ENCODE results near the gene ZNF282. TPM values are rescaled to one million over a fixed set of nuclear protein-coding genes. Genes with fewer than 3 reads are reported as not detected.
A peak's percentile ranks its signal among the peaks of the same experiment; 100 is the strongest.
"Not testable (repeated sequence)": the region's sequence is repeated elsewhere in the genome, so short reads cannot be mapped to it uniquely, and the experiment has no call there.

Gene ZNF282
- total RNA-seq, 1 donor from 2014 or later = 24.5 TPM

- Mint-ChIP-seq H3K27ac (ENCODE audit: unreplicated experiment) (no peak overlapping the region), H3K9me3 (ENCODE audit: low read depth) (no peaks in the 10 kb centered on the region), H3K36me3 (ENCODE audit: low read depth) (peaks cover 16% of the 10 kb centered on the region), H3K4me3 (ENCODE audit: unreplicated experiment) (no peak overlapping the region), H3K27me3 (ENCODE audit: low read depth) (no peaks in the 10 kb centered on the region), H3K4me1 (ENCODE audit: low read depth) (peaks cover 8% of the 10 kb centered on the region)
- no peak for TF ChIP-seq CTCF (IDR thresholded peaks at IDR 0.05)
- DNase-seq (ENCODE audit: low spot score) = peak; percentile 92
Measured at GRCh38 chr7:149224352-149224751, 29.0 kb downstream of the ZNF282 start.

GRCh38 chr7:149225106-149225505 is 29.8 kb downstream of the ZNF282 start:
- no peak for TF ChIP-seq CTCF (IDR thresholded peaks at IDR 0.05)
- H3K4me3 Mint-ChIP-seq (ENCODE audit: unreplicated experiment) = no peak overlapping the region
- H3K4me1 Mint-ChIP-seq (ENCODE audit: low read depth) = peaks cover 3% of the 10 kb centered on the region
- H3K9me3 Mint-ChIP-seq (ENCODE audit: low read depth) = no peaks in the 10 kb centered on the region
- no peak overlapping the region for H3K27ac Mint-ChIP-seq (ENCODE audit: unreplicated experiment)
- H3K27me3 Mint-ChIP-seq (ENCODE audit: low read depth) = no peaks in the 10 kb centered on the region
- peaks cover 13% of the 10 kb centered on the region for H3K36me3 Mint-ChIP-seq (ENCODE audit: low read depth)
- no peak for DNase-seq (ENCODE audit: low spot score)

DNA sequence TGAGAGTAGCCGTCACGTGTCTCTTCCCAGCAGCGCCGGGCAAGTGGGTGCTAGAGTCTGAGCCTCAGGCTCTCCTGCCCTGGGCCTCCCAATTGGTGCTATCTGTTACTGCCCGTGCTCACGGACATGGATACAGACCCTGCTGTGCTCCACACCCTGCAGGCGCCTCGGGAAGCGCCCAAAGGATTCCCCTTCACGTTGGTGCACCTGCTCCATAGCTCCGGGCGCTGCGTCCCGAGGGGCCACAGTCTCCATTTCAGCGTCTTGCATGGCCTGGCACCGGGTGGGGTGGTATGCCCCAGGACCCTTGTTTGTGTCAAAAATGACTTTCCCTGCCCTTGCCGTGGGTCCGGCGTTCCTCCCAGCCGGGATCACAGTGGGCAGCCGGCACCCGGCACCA is 30.3 kb downstream of the ZNF282 start:
- no peak for DNase-seq (ENCODE audit: low spot score)
- H3K4me3 Mint-ChIP-seq (ENCODE audit: unreplicated experiment) = no peak overlapping the region
- peaks cover 11% of the 10 kb centered on the region for H3K36me3 Mint-ChIP-seq (ENCODE audit: low read depth)
- H3K27me3 Mint-ChIP-seq (ENCODE audit: low read depth) = no peaks in the 10 kb centered on the region
- H3K4me1 Mint-ChIP-seq (ENCODE audit: low read depth) = no peaks in the 10 kb centered on the region
- no peak overlapping the region for H3K27ac Mint-ChIP-seq (ENCODE audit: unreplicated experiment)
- no peak for TF ChIP-seq CTCF (IDR thresholded peaks at IDR 0.05)
- H3K9me3 Mint-ChIP-seq (ENCODE audit: low read depth) = no peaks in the 10 kb centered on the region

GRCh38 chr7:149226366-149226765 is 31.0 kb downstream of the ZNF282 start:
- DNase-seq (ENCODE audit: low spot score); H3K36me3 Mint-ChIP-seq (ENCODE audit: low read depth); H3K27ac Mint-ChIP-seq (ENCODE audit: unreplicated experiment); H3K27me3 Mint-ChIP-seq (ENCODE audit: low read depth); H3K4me3 Mint-ChIP-seq (ENCODE audit: unreplicated experiment); H3K9me3 Mint-ChIP-seq (ENCODE audit: low read depth); H3K4me1 Mint-ChIP-seq (ENCODE audit: low read depth): not testable (repeated sequence)

- Mint-ChIP-seq H3K9me3 (ENCODE audit: low read depth) (no peaks in the 10 kb centered on the region), H3K4me1 (ENCODE audit: low read depth) (no peaks in the 10 kb centered on the region), H3K27ac (ENCODE audit: unreplicated experiment) (no peak overlapping the region), H3K4me3 (ENCODE audit: unreplicated experiment) (no peak overlapping the region), H3K27me3 (ENCODE audit: low read depth) (no peaks in the 10 kb centered on the region), H3K36me3 (ENCODE audit: low read depth) (peaks cover 4% of the 10 kb centered on the region)
- no peak for TF ChIP-seq CTCF (IDR thresholded peaks at IDR 0.05)
- no peak for DNase-seq (ENCODE audit: low spot score)
Measured at GRCh38 chr7:149226840-149227494, 31.6 kb downstream of the ZNF282 start.

DNA sequence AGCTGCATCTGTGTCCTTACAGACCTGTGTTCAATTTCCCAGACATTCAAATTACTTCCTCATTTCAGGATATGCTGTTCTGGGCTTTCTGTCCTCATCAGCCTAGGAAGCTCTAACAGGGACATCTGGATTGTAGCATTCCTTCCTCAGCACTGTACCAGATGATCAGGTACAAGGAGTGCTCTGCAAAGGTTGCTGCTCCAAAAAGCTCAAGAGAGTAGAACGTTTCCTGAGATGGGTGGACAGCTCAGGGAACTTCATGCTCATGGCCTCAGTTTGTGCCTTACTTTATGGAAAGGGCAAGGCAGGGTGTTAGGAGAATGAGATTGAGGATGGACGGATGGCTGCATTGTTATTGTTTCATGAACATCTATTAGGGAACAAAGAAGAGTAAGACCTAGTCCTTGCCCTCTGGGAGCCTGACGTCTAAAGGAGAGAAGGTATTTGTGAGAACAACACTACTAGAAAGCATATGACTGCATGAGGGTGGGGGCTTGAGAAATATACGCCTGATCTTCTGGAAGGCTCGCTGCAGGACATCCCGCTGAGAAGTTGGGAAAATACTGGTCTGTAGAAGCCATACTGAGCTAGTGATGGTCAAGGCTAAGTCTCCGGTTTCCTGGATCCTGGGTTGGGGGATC is 33.6 kb downstream of the ZNF282 start:
- no peak for TF ChIP-seq CTCF (IDR thresholded peaks at IDR 0.05)
- Mint-ChIP-seq H3K36me3 (ENCODE audit: low read depth) (peaks cover 4% of the 10 kb centered on the region), H3K27me3 (ENCODE audit: low read depth) (no peaks in the 10 kb centered on the region), H3K4me1 (ENCODE audit: low read depth) (peaks cover 12% of the 10 kb centered on the region), H3K4me3 (ENCODE audit: unreplicated experiment) (no peak overlapping the region), H3K27ac (ENCODE audit: unreplicated experiment) (no peak overlapping the region), H3K9me3 (ENCODE audit: low read depth) (no peaks in the 10 kb centered on the region)
- no peak for DNase-seq (ENCODE audit: low spot score)
